IPS-18a (cell line): ENCODE results near the gene GNB1L.
"Not testable (repeated sequence)": the region's sequence is repeated elsewhere in the genome, so short reads cannot be mapped to it uniquely, and the experiment has no call there.

Experiments
- H3K27ac ChIP-seq: one replicate; pipeline ENCODE4 v1.5.1; 2013; ENCODE audit warnings: low read length
- H3K27me3 ChIP-seq: one replicate; pipeline ENCODE4 v1.6.1; 2013; ENCODE audit warnings: mild to moderate bottlenecking, low read length; ENCODE audit not compliant: control insufficient read depth, insufficient read depth
- H3K36me3 ChIP-seq: one replicate; pipeline ENCODE4 v1.6.1; 2013; ENCODE audit warnings: low read depth, low read length; ENCODE audit not compliant: control insufficient read depth
- H3K4me1 ChIP-seq: one replicate; pipeline ENCODE4 v1.6.1; 2013; ENCODE audit warnings: low read depth, low read length; ENCODE audit not compliant: control insufficient read depth
- H3K4me3 ChIP-seq: one replicate; pipeline ENCODE4 v1.5.1; 2013; ENCODE audit warnings: low read length
- H3K9ac ChIP-seq: one replicate; pipeline ENCODE4 v1.6.1; 2013; ENCODE audit warnings: mild to moderate bottlenecking, low read length, moderate library complexity
- H3K9me3 ChIP-seq: one replicate; pipeline ENCODE4 v1.6.1; 2013; ENCODE audit warnings: low read depth, low read length; ENCODE audit not compliant: control insufficient read depth

Gene GNB1L

DNA sequence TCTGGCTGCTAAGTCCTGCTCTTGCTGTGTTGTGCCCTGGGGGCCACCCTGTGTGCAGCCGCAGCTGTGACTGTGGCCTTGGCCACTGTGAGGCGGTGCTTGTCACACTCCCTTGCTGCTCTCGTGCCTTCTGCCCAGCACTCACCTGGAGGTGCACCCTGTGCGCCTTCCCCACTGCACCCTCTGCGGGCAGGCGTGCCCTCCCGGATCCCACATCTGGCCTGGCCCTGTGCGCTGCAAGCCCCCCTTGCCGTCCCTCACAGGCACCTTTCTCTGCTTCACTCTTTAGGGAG lies 66.9 kb downstream of the GNB1L start:
- H3K27me3 ChIP-seq: no peaks in the 10 kb centered on the region
- H3K36me3 ChIP-seq: no peaks in the 10 kb centered on the region
- H3K4me3 ChIP-seq: no peak overlapping the region
- no peaks in the 10 kb centered on the region for H3K4me1 ChIP-seq
- no peak overlapping the region for H3K27ac ChIP-seq
- no peaks in the 10 kb centered on the region for H3K9me3 ChIP-seq
- H3K9ac ChIP-seq: no peak overlapping the region

DNA sequence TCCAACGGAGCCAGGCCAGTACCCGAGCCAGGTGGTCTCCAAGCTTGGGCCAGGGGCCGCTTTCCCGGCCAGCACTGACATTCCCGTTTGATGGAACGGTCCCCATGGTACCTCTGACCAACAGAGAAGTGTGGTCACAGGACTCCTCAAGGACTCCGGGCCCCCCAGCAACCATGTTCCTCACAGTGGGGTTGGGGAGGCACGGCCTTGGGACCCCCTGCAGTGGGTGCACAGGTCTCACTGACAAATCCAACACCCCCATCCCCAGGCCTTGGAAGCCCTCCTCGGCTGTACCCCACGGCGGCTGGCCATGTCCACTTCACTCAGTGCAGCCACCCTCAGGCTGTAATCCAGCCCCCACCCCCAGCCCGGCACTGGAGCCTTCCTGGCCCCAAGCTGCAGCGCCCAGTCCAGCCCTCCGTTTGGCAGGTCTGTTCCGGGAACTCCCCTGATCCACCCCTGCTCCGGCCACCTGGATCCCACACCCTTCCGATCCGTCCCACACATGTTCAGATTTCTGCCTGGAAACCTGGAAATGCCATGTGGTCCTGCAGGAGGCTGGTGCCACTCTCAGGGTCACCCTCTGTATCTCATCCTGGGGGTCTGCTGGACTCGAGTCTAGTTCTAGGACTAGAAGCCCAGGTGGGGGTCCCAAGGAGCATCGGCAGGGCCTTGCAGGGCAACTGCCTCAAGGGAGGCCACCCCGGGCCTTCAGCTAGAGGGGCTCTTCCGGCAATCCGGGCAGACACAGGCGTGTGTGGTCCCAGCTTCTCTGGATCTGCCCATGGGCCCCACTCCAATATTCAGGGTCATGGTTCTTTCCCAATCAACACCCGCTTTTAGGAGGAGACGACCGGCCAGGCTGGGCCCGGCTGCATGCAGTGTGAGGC lies 67.5 kb downstream of the GNB1L start:
- H3K9me3 ChIP-seq: no peaks in the 10 kb centered on the region
- no peaks in the 10 kb centered on the region for H3K27me3 ChIP-seq
- H3K27ac ChIP-seq: no peak overlapping the region
- H3K36me3 ChIP-seq: no peaks in the 10 kb centered on the region
- H3K4me1 ChIP-seq: no peaks in the 10 kb centered on the region
- no peak overlapping the region for H3K9ac ChIP-seq
- H3K4me3 ChIP-seq: no peak overlapping the region

DNA sequence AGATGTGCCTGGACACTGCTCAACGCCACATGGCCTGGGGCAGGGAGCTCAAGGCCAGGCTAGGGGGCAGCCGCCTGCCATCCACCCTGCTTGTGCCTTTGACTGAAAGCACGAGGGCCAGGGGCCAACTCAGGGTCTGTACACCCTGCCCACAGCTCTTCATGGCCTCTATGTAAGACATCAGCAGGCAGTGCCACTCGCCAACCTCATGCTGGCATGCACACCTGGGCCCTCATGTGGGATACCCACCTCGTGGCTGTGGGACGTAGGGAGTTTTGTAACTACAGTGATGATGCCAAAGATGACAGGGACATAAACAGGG lies 68.4 kb downstream of the GNB1L start:
- Histone ChIP-seq H3K9ac (no peak overlapping the region), H3K9me3 (no peaks in the 10 kb centered on the region), H3K4me3 (no peak overlapping the region), H3K27me3 (no peaks in the 10 kb centered on the region), H3K27ac (no peak overlapping the region), H3K36me3 (no peaks in the 10 kb centered on the region), H3K4me1 (no peaks in the 10 kb centered on the region)

DNA sequence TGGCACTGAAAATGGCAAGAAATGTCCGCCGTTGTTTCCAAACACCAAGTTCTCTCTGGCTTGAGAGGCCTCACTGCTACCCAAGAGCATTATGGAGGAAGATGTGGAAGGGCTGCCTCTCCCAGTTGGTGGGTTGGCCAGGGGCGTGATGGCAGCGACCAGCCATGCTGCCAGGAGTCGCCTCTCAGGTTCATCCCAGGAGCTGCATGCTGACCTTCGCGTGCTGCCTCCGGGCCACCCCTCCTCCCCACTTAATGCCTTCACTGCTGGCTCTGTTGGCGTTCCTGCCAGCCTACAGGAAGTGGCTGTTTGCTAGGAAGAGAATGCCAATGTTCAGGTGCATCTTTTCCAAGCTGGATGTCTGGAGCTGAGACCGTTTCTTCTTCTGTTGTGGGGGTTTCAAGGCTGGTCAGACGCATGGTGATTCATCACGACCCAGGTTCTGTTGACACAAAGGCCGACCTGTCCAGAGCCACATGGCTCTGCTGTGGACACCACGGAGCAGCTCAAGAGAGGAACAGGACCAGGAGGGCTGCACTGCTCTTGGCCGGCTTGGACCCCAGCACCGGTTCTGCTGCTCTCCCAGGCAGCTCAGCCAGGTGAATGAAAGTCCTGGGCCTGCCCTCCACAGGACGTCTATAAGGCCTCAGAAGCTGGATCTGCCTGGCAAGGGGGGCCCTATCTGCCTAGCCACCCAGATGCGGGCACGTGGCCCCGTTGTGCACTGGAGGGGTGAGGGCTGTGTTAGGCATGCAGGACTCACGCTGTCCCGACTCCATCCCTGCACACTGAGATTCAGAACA lies 69.0 kb downstream of the GNB1L start:
- Histone ChIP-seq H3K4me1 (no peaks in the 10 kb centered on the region), H3K36me3 (no peaks in the 10 kb centered on the region), H3K27me3 (no peaks in the 10 kb centered on the region), H3K9me3 (no peaks in the 10 kb centered on the region), H3K27ac (no peak overlapping the region), H3K9ac (no peak overlapping the region), H3K4me3 (no peak overlapping the region)

DNA sequence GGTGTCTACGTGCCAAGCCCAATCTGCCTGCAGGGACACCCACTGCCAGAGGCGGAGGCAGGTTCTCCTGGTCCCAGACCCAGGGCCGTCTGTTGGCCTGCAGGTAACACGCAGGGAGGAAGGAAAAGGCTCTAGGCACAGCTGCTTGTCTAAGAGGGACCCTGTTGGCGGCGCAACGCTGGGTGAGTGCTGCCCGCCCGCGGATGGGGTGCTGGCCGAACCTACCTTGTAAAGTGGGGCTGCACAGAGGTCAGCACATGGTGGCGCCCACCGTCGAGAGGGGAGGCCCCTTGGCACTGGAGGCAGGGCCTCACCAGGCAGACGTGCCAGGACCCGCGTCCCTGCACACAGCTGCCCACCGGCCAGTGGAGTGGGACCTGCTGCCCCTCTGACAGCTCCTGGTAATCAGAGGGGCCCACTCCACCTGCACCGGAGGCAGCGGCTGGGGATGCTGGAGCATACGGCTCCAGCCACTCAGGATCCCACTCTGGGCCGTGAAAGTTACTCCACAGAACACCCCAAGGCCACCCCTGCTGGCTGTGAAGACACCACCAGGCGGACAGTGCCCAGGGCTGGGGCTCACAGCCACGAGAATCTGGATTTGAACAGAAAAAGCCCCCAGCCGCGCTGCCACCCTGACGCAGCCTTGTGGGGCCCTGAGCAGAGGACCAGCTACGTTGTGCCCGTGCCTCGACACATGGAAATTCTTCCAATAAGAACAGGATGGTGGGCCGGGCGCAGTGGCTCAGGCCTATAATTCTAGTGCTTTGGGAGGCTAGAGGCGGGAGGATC lies 70.1 kb downstream of the GNB1L start:
- Histone ChIP-seq H3K27me3 (no peaks in the 10 kb centered on the region), H3K36me3 (no peaks in the 10 kb centered on the region), H3K27ac (no peak overlapping the region), H3K4me1 (no peaks in the 10 kb centered on the region), H3K4me3 (no peak overlapping the region), H3K9ac (no peak overlapping the region), H3K9me3 (no peaks in the 10 kb centered on the region)

DNA sequence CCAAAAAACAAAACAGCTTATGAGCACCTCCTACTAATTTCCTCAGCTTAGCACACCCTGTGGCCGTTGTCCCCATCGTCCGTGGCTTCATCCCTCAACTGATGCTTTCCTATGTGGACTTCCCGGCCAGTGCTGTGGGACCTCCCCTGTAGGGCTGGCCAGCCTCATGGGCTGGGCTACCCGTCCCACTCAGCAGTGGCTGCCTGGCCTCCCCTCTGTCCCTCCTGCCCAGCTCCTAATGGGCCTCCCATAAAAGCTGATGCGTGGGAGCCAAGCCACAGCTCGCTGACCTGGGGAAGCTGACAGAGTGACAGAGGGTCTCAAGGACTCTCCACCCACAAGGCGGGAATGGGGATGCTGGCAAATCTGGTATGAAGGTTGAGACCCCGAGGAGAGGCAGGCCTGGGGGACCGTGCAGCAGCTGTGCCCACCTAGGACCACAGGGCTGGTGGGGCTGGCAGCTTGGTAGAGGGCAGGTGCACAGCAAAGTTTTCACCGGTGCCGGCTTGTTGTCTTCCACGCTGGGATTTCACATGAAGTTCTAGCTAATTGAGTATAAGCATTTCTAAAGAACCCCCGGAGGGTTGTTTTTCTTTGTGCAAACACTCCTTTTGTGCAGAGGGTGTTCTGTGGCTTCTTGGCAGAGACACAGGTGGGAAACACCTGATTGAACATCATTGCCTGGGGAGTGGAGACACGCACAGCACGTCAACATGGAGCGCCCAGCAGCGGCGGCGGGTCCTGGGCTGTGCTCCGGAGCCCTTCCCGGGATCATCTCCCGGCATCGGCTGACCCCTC lies 70.9 kb downstream of the GNB1L start:
- H3K4me1 ChIP-seq: no peaks in the 10 kb centered on the region
- no peak overlapping the region for H3K9ac ChIP-seq
- H3K27me3 ChIP-seq: no peaks in the 10 kb centered on the region
- no peak overlapping the region for H3K4me3 ChIP-seq
- no peaks in the 10 kb centered on the region for H3K9me3 ChIP-seq
- H3K27ac ChIP-seq: no peak overlapping the region
- H3K36me3 ChIP-seq: no peaks in the 10 kb centered on the region

DNA sequence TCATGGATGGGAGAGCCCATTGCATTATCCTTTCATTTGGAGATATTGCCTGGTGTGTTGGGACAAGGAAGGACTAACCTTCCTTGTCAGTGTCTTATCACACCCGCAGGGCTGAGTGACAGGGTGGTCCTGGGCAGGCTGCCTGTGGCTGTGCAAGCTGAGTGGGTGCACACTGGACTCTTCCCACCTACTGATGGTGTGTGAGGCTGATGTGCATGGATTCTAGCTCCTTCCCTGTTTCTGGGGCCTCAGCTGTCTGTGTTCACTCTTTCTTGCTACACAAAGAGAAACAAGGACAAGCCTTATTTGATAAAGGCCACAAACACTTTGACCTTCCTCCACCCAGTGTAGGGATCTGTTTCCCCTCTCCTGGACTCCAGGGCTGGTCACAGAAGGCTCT lies 72.1 kb downstream of the GNB1L start:
- H3K9me3 ChIP-seq: no peaks in the 10 kb centered on the region
- no peak overlapping the region for H3K27ac ChIP-seq
- H3K9ac ChIP-seq: no peak overlapping the region
- H3K36me3 ChIP-seq: no peaks in the 10 kb centered on the region
- no peaks in the 10 kb centered on the region for H3K27me3 ChIP-seq
- no peak overlapping the region for H3K4me3 ChIP-seq
- H3K4me1 ChIP-seq: no peaks in the 10 kb centered on the region

DNA sequence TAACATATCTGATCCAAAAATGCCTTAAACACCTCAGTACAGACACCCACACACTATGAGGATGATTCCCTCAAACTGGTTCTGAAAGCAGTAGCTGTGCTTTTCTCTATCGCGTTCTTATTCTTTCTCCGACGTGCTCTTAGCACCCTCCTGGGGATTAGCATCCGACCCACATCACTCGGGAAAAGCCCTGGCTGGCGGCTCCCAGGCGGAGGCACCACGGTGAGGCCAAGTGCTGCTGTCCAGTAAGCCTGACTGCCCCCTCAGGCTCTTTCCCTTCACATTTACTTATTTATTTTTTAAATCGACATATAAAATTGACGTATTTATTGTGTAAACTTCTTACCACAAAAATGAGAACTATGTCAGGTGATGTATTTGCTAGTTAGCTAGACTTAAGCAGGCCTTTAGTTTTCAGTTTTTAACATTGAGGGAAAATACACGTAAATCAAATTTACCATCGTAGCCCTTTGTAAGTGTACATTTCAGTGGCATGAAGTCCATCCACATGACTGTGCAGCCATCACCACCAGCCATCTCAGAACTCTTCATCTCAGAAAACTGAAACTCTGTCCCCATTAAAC lies 74.9 kb downstream of the GNB1L start:
- Histone ChIP-seq H3K4me1 (no peaks in the 10 kb centered on the region), H3K27ac (no peak overlapping the region), H3K9me3 (no peaks in the 10 kb centered on the region), H3K36me3 (no peaks in the 10 kb centered on the region), H3K9ac (no peak overlapping the region), H3K27me3 (no peaks in the 10 kb centered on the region), H3K4me3 (no peak overlapping the region)

DNA sequence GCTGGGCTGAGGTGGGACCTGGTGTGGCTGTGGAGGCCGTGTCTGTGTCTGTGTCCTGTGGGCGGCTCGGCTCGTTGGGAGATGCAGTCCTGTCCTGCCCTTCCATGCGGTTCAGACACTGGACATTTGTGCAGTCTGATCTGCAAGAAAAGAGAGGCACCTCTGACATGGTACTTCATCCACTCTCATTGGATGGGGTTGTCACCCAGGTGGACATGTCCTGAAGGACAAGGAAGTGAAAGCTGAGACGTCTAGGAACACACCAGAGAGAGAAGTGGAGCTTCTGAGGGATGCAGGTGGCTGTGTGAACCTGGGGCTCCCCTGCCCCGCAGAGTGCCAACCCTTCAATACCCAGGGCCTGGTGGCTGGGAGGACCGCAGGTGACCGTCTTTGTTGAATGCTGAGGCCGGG lies 75.7 kb downstream of the GNB1L start:
- no peaks in the 10 kb centered on the region for H3K9me3 ChIP-seq

DNA sequence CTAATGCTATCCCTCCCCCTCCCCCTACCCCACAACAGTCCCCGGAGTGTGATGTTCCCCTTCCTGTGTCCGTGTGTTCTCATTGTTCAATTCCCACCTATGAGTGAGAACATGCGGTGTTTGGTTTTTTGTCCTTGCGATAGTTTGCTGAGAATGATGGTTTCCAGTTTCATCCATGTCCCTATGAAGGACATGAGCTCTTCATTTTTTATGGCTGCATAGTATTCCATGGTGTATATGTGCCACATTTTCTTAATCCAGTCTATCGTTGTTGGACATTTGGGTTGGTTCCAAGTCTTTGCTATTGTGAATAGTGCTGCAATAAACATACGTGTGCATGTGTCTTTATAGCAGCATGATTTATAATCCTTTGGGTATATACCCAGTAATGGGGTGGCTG lies 77.5 kb downstream of the GNB1L start:
- H3K36me3 ChIP-seq, H3K9me3 ChIP-seq, H3K4me3 ChIP-seq, H3K27ac ChIP-seq, H3K4me1 ChIP-seq, H3K9ac ChIP-seq: not testable (repeated sequence)
- peaks cover 10% of the 10 kb centered on the region for H3K27me3 ChIP-seq

More for the DNA sequence above, 75.7 kb downstream of the GNB1L start:
- H3K27me3 ChIP-seq: no peaks in the 10 kb centered on the region
- H3K4me3 ChIP-seq: no peak overlapping the region
- H3K9ac ChIP-seq: no peak overlapping the region
- no peaks in the 10 kb centered on the region for H3K4me1 ChIP-seq
- no peaks in the 10 kb centered on the region for H3K36me3 ChIP-seq
- H3K27ac ChIP-seq: no peak overlapping the region
